Breast epithelium (tissue), 4 donors: Measurements from ENCODE around the gene LSM2. TPM values are rescaled to one million over a fixed set of nuclear protein-coding genes. Genes with fewer than 3 reads are reported as not detected.
"Not testable (repeated sequence)": the region's sequence is repeated elsewhere in the genome, so short reads cannot be mapped to it uniquely, and the experiment has no call there.

Source experiments
- DNase-seq, 2 donors: peaks; one replicate each; pipeline ENCODE4 v3.0.0-alpha.2; 2019; ENCODE audit warnings: low spot score in 2 of 2
- H3K27ac ChIP-seq, 2 donors: fragments of 200-600 bp; sonication (generic) in 1 of 2; one replicate each; pipeline ENCODE4 v1.5.1; 2016 to 2019; ENCODE audit warnings: mild to moderate bottlenecking in 1 of 2
- H3K27me3 ChIP-seq, 2 donors: fragments of 200-600 bp; sonication (generic) in 1 of 2; one replicate each; pipeline versions ENCODE4 v1.5.1 to v1.6.0; 2017 to 2019; ENCODE audit warnings: control low read depth in 1 of 2, mild to moderate bottlenecking in 1 of 2
- H3K36me3 ChIP-seq: fragments of 200-600 bp; one replicate; pipeline ENCODE4 v1.5.1; 2019
- H3K4me1 ChIP-seq, 2 donors: fragments of 200-600 bp; sonication (generic); one replicate each; pipeline ENCODE4 v1.5.1; 2016 to 2019; ENCODE audit warnings: control low read depth in 1 of 2
- H3K4me3 ChIP-seq, 3 donors: fragments of 200-600 bp; sonication (generic); 1 replicate in 2 of 3; 2 replicates in 1 of 3; pipeline ENCODE4 v1.5.1; 2016 to 2019; ENCODE audit warnings: mild to moderate bottlenecking in 3 of 3, moderate library complexity in 2 of 3
- H3K9me3 ChIP-seq, 2 donors: fragments of 200-600 bp; sonication (generic) in 1 of 2; one replicate each; pipeline ENCODE4 v1.5.1; 2016 to 2019; ENCODE audit warnings: control low read depth in 1 of 2
- CTCF ChIP-seq, 3 donors: fragments of 450-650 bp; IDR thresholded peaks; one replicate each; pipeline ENCODE4 v1.5.1; 2016 to 2017; ENCODE audit warnings: antibody characterized with exemption in 3 of 3, mild to moderate bottlenecking in 3 of 3, moderate library complexity in 3 of 3
- POLR2A ChIP-seq: fragments of 450-650 bp; IDR thresholded peaks from one replicate; pipeline ENCODE4 v1.6.1; 2016; ENCODE audit warnings: antibody characterized with exemption, mild to moderate bottlenecking, moderate library complexity
- POLR2AphosphoS5 ChIP-seq, 3 donors: sonication (generic); formaldehyde crosslinking; IDR thresholded peaks; one replicate each; pipeline ENCODE4 v1.6.1; 2017; ENCODE audit warnings: antibody characterized with exemption in 3 of 3
- intact Hi-C: fragments of 100-400 bp; cut with DNase I; formaldehyde crosslinking; loops from one replicate; pipeline ENCODE4 v1.15.1; 2023; ENCODE audit warnings: low total_unique reads
- total RNA-seq, 3 donors: library from RNA; depleted of rRNA; stranded (reverse); fragments of >200 nt; gene quantifications; one replicate each; pipeline ENCODE4 v1.1.0, GENCODE V29; 2016

LSM2 gene
- total RNA-seq, 3 donors from 2014 or later = 28.7 to 39.7 (median 32.6) TPM

- DNase-seq = no peak
- Histone ChIP-seq H3K27me3 (no peaks in the 10 kb centered on the region), H3K27ac (no peak overlapping the region), H3K9me3 (no peaks in the 10 kb centered on the region), H3K36me3 (no peaks in the 10 kb centered on the region), H3K4me3 (no peak overlapping the region), H3K4me1 (peaks cover 0 to 5% of the 10 kb centered on the region in 2 donors)
- TF ChIP-seq POLR2AphosphoS5 (IDR thresholded peaks at IDR 0.05) (no peak), CTCF (IDR thresholded peaks at IDR 0.05) (no peak), POLR2A (no peak)
- intact Hi-C loops = no loop called here
Measured at GRCh38 chr6:31811645-31812044, 4.9 kb upstream of the LSM2 start.

- DNase-seq, H3K9me3 ChIP-seq, intact Hi-C loops, H3K27ac ChIP-seq, H3K4me3 ChIP-seq, H3K36me3 ChIP-seq, H3K27me3 ChIP-seq, H3K4me1 ChIP-seq: not testable (repeated sequence)
Measured at GRCh38 chr6:31808599-31808998, 1.8 kb upstream of the LSM2 start.

- Histone ChIP-seq H3K36me3 (no peaks in the 10 kb centered on the region), H3K4me1 (peaks cover 0 to 10% of the 10 kb centered on the region in 2 donors), H3K9me3 (no peaks in the 10 kb centered on the region), H3K27ac (peak overlapping the region; percentile 95 to 98), H3K4me3 (peak overlapping the region; percentile 60 to 92 (median 71)), H3K27me3 (no peaks in the 10 kb centered on the region)
- DNase-seq = no peak
- no peak for TF ChIP-seq POLR2A
- TF ChIP-seq POLR2AphosphoS5 (IDR thresholded peaks at IDR 0.05) = no peak
- no peak for TF ChIP-seq CTCF (IDR thresholded peaks at IDR 0.05)
- intact Hi-C loops = no loop called here
Measured at GRCh38 chr6:31805939-31806469, 762 bp downstream of the LSM2 start.

GRCh38 chr6:31801031-31801927, 5.5 kb downstream of the LSM2 start:
- H3K9me3 ChIP-seq, intact Hi-C loops, H3K27ac ChIP-seq, H3K4me1 ChIP-seq, H3K36me3 ChIP-seq, DNase-seq, H3K27me3 ChIP-seq, H3K4me3 ChIP-seq: not testable (repeated sequence)

- Histone ChIP-seq H3K36me3 (no peaks in the 10 kb centered on the region), H3K4me1 (no peaks in the 10 kb centered on the region), H3K4me3 (no peak overlapping the region), H3K27ac (no peak overlapping the region), H3K9me3 (no peaks in the 10 kb centered on the region), H3K27me3 (no peaks in the 10 kb centered on the region)
- DNase-seq = no peak
- TF ChIP-seq CTCF (IDR thresholded peaks at IDR 0.05) (no peak), POLR2AphosphoS5 (IDR thresholded peaks at IDR 0.05) (no peak), POLR2A (no peak)
- intact Hi-C loops = no loop called here
Measured at GRCh38 chr6:31799781-31800180, 7.0 kb downstream of the LSM2 start.

- H3K4me1 ChIP-seq = no peaks in the 10 kb centered on the region
- no peaks in the 10 kb centered on the region for H3K27me3 ChIP-seq
- no peak for TF ChIP-seq POLR2AphosphoS5 (IDR thresholded peaks at IDR 0.05)
- TF ChIP-seq POLR2A = no peak
- no peak for TF ChIP-seq CTCF (IDR thresholded peaks at IDR 0.05)
- peak overlapping the region in 1 of 2 donors; percentile 26 for H3K27ac ChIP-seq
- intact Hi-C loops = no loop called here
- no peak for DNase-seq
- H3K9me3 ChIP-seq = no peaks in the 10 kb centered on the region
- H3K4me3 ChIP-seq = no peak overlapping the region
- H3K36me3 ChIP-seq = no peaks in the 10 kb centered on the region
Measured at GRCh38 chr6:31797588-31797987, 9.2 kb downstream of the LSM2 start.
